ENCODE data around the gene CTNNB1.

Gene CTNNB1

GRCh38 chr3:41223691-41224090 is 24.4 kb downstream of the CTNNB1 start:
- Histone ChIP-seq H3K27ac (no peak overlapping the region), H3K27me3 (no peaks in the 10 kb centered on the region), H3K4me3 (ENCODE audit: low read depth in 1 of 2, low read length in 1 of 2) (no peak overlapping the region), H3K4me1 (ENCODE audit: control insufficient read depth in 1 of 2, insufficient read depth in 1 of 2, low read depth in 1 of 2, low read length in 1 of 2) (peaks cover 45 to 49% of the 10 kb centered on the region in 2 experiments), H3K9me3 (peaks cover 3% of the 10 kb centered on the region), H3K36me3 (peaks cover 47% of the 10 kb centered on the region)
- TF ChIP-seq CTCF (IDR thresholded peaks at IDR 0.05): no peak

DNA sequence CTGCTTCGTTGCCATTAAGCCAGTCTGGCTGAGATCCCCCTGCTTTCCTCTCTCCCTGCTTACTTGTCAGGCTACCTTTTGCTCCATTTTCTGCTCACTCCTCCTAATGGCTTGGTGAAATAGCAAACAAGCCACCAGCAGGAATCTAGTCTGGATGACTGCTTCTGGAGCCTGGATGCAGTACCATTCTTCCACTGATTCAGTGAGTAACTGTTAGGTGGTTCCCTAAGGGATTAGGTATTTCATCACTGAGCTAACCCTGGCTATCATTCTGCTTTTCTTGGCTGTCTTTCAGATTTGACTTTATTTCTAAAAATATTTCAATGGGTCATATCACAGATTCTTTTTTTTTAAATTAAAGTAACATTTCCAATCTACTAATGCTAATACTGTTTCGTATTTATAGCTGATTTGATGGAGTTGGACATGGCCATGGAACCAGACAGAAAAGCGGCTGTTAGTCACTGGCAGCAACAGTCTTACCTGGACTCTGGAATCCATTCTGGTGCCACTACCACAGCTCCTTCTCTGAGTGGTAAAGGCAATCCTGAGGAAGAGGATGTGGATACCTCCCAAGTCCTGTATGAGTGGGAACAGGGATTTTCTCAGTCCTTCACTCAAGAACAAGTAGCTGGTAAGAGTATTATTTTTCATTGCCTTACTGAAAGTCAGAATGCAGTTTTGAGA is 25.0 kb downstream of the CTNNB1 start:
- H3K27ac ChIP-seq: no peak overlapping the region
- no peak overlapping the region for H3K4me3 ChIP-seq (ENCODE audit: low read depth in 1 of 2, low read length in 1 of 2)

DNA sequence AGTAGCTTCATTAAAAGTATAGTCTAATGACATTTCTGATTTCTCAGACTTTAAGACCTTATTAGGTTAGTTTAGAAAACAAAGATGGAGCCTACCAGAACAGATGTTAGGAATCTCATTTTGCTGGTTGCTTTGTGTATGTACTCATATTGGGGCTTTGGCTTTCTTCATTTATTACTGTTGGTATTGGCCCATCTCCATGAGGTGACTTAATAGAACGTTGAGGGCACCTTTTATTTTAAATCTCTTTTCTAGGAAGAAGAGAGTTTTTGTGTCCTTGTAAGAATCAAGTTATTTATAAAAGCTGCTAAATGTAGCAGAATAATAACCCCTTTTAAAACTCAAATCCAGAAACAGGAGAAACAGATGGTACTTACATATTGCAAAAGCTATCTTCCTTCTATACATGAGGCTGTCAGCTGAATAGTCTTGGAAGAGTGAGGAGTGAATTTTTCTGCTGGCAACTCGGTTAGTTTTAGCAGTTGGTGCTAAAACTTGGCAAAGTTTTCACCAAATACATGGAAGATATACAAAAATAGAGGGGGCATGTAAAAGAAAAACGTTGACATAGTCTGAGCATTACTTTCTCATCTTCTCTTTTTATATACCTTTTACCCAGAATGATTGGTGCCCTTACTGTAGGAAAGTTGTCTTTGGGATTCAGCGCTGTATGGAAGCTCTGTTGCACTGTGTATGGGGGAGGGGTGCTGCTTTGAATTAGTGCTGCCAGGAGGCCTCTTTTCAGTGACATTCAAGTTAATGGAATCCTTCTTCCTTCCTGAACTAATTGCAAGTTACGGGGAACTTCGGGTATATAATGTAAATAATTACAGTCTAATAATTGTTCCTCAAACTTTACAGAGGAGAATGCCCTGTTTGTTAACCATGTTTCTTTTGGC is 35.8 kb downstream of the CTNNB1 start:
- no peak overlapping the region for H3K4me3 ChIP-seq (ENCODE audit: low read depth in 1 of 2, low read length in 1 of 2)
- no peak overlapping the region for H3K27ac ChIP-seq
- peaks cover 92% of the 10 kb centered on the region for H3K36me3 ChIP-seq
- H3K4me1 ChIP-seq (ENCODE audit: control insufficient read depth in 1 of 2, insufficient read depth in 1 of 2, low read depth in 1 of 2, low read length in 1 of 2): no peaks in the 10 kb centered on the region
- no peaks in the 10 kb centered on the region for H3K9me3 ChIP-seq
- H3K27me3 ChIP-seq: no peaks in the 10 kb centered on the region
- no peak for TF ChIP-seq CTCF (IDR thresholded peaks at IDR 0.05)

More for the DNA sequence above, 25.0 kb downstream of the CTNNB1 start:
- no peaks in the 10 kb centered on the region for H3K27me3 ChIP-seq
- no peak for TF ChIP-seq CTCF (IDR thresholded peaks at IDR 0.05)
- H3K9me3 ChIP-seq: peaks cover 3% of the 10 kb centered on the region
- peaks cover 47% of the 10 kb centered on the region for H3K36me3 ChIP-seq
- peaks cover 39 to 43% of the 10 kb centered on the region in 2 experiments for H3K4me1 ChIP-seq (ENCODE audit: control insufficient read depth in 1 of 2, insufficient read depth in 1 of 2, low read depth in 1 of 2, low read length in 1 of 2)

- no peaks in the 10 kb centered on the region for H3K4me1 ChIP-seq (ENCODE audit: control insufficient read depth in 1 of 2, insufficient read depth in 1 of 2, low read depth in 1 of 2, low read length in 1 of 2)
- TF ChIP-seq CTCF (IDR thresholded peaks at IDR 0.05): no peak
- H3K9me3 ChIP-seq: no peaks in the 10 kb centered on the region
- peaks cover 93% of the 10 kb centered on the region for H3K36me3 ChIP-seq
- H3K27me3 ChIP-seq: no peaks in the 10 kb centered on the region
- no peak overlapping the region for H3K27ac ChIP-seq
- no peak overlapping the region for H3K4me3 ChIP-seq (ENCODE audit: low read depth in 1 of 2, low read length in 1 of 2)
Measured at GRCh38 chr3:41236228-41236627, 36.9 kb downstream of the CTNNB1 start.

DNA sequence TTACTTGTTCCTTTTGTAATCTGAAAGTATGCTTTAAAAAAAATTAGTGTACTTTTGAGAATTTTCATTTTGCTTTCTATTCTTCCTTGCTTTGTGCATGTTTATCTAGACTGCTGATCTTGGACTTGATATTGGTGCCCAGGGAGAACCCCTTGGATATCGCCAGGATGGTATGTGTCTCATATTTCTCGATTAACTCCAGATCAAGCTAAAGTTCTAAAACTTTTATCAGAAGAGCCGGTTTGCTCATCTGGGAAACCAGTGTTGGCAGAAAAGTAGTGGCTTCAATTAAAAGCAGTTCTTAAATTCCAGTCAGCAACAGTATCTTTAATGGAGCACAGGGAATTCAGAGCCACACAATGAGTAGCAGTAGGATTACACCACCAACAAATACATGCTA is 38.6 kb downstream of the CTNNB1 start:
- H3K27me3 ChIP-seq: no peaks in the 10 kb centered on the region
- no peaks in the 10 kb centered on the region for H3K4me1 ChIP-seq (ENCODE audit: control insufficient read depth in 1 of 2, insufficient read depth in 1 of 2, low read depth in 1 of 2, low read length in 1 of 2)
- H3K9me3 ChIP-seq: no peaks in the 10 kb centered on the region
- no peak for TF ChIP-seq CTCF (IDR thresholded peaks at IDR 0.05)
- peaks cover 94% of the 10 kb centered on the region for H3K36me3 ChIP-seq
- no peak overlapping the region for H3K4me3 ChIP-seq (ENCODE audit: low read depth in 1 of 2, low read length in 1 of 2)
- H3K27ac ChIP-seq: no peak overlapping the region

Measured in neutrophil (primary cell).